Ishikawa (cell line): ENCODE data around the gene CCDC32.

Experiments used
- CEBPB ChIP-seq: IDR thresholded peaks from 2 replicates; pipeline ENCODE4 v1.6.1; 2012
- CREB1 ChIP-seq: IDR thresholded peaks from 2 replicates; pipeline ENCODE4 v1.6.1; 2012; ENCODE audit warnings: low read depth
- EGR1 ChIP-seq: IDR thresholded peaks from 2 replicates; pipeline ENCODE4 v1.6.1; 2012
- EP300 ChIP-seq: IDR thresholded peaks from 2 replicates; pipeline ENCODE4 v1.6.1; 2012; ENCODE audit warnings: borderline replicate concordance
- FOXM1 ChIP-seq: IDR thresholded peaks from 2 replicates; pipeline ENCODE4 v1.6.1; 2012; ENCODE audit warnings: low read depth, borderline replicate concordance
- NFIC ChIP-seq: IDR thresholded peaks from 2 replicates; pipeline ENCODE4 v1.6.1; 2012
- RAD21 ChIP-seq: IDR thresholded peaks from 2 replicates; pipeline ENCODE4 v1.6.1; 2012; ENCODE audit warnings: low read depth
- TAF1 ChIP-seq: IDR thresholded peaks from 2 replicates; pipeline ENCODE4 v1.6.1; 2012; ENCODE audit warnings: low read depth, mild to moderate bottlenecking
- TCF12 ChIP-seq: IDR thresholded peaks from 2 replicates; pipeline ENCODE4 v1.6.1; 2012; ENCODE audit warnings: low read depth
- TEAD4 ChIP-seq: IDR thresholded peaks from 2 replicates; pipeline ENCODE4 v1.6.1; 2012
- YY1 ChIP-seq: IDR thresholded peaks from 2 replicates; pipeline ENCODE4 v1.6.1; 2012; ENCODE audit warnings: low read depth
- TF ChIP-seq, protein P1 (sequence below): IDR thresholded peaks from 2 replicates; pipeline ENCODE4 v1.6.1; 2012; ENCODE audit warnings: low read depth, mild to moderate bottlenecking
- TF ChIP-seq, protein P2 (sequence below): IDR thresholded peaks from 2 replicates; pipeline ENCODE4 v1.6.1; 2012
- TF ChIP-seq, protein P3 (sequence below): IDR thresholded peaks from 2 replicates; pipeline ENCODE4 v1.6.1; 2012

DNA sequence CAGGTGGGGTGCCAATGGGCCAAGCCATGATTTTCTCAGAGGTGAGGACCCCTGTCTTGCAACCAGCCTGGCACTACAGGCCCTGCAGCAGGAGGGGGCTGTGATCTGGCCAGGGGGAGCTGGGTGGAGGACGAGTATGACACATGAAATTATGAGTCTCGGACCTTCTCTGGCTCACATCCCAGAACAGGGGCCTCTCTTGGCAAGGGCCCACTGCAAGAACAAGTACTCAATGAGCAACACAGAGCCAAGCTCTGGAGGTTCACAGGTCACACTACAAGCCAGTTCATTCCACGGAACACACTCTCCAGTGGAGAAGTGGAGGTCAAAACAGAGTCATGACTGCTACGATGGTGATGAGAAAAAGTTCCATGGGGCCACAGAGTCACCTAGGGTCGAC, 28.3 kb downstream of the CCDC32 start:
- no peak for TF ChIP-seq EP300
- TF ChIP-seq TCF12 = no peak
- no peak for TF ChIP-seq RAD21
- TF ChIP-seq TAF1 = no peak
- TF ChIP-seq CEBPB = no peak
- TF ChIP-seq YY1 = no peak
- no peak for TF ChIP-seq FOXM1
- no peak for TF ChIP-seq EGR1
- TF ChIP-seq, protein P1, sequence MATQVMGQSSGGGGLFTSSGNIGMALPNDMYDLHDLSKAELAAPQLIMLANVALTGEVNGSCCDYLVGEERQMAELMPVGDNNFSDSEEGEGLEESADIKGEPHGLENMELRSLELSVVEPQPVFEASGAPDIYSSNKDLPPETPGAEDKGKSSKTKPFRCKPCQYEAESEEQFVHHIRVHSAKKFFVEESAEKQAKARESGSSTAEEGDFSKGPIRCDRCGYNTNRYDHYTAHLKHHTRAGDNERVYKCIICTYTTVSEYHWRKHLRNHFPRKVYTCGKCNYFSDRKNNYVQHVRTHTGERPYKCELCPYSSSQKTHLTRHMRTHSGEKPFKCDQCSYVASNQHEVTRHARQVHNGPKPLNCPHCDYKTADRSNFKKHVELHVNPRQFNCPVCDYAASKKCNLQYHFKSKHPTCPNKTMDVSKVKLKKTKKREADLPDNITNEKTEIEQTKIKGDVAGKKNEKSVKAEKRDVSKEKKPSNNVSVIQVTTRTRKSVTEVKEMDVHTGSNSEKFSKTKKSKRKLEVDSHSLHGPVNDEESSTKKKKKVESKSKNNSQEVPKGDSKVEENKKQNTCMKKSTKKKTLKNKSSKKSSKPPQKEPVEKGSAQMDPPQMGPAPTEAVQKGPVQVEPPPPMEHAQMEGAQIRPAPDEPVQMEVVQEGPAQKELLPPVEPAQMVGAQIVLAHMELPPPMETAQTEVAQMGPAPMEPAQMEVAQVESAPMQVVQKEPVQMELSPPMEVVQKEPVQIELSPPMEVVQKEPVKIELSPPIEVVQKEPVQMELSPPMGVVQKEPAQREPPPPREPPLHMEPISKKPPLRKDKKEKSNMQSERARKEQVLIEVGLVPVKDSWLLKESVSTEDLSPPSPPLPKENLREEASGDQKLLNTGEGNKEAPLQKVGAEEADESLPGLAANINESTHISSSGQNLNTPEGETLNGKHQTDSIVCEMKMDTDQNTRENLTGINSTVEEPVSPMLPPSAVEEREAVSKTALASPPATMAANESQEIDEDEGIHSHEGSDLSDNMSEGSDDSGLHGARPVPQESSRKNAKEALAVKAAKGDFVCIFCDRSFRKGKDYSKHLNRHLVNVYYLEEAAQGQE = no peak
- TF ChIP-seq NFIC = no peak
- no peak for TF ChIP-seq TEAD4
- TF ChIP-seq CREB1 = no peak
- TF ChIP-seq, protein P2, sequence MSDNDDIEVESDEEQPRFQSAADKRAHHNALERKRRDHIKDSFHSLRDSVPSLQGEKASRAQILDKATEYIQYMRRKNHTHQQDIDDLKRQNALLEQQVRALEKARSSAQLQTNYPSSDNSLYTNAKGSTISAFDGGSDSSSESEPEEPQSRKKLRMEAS = no peak
- TF ChIP-seq, protein P3, sequence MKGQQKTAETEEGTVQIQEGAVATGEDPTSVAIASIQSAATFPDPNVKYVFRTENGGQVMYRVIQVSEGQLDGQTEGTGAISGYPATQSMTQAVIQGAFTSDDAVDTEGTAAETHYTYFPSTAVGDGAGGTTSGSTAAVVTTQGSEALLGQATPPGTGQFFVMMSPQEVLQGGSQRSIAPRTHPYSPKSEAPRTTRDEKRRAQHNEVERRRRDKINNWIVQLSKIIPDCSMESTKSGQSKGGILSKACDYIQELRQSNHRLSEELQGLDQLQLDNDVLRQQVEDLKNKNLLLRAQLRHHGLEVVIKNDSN = no peak
